Caco-2 (cell line): ENCODE results near the gene GNG14. TPM values are rescaled to one million over a fixed set of nuclear protein-coding genes. Genes with fewer than 3 reads are reported as not detected.

Source experiments
- BruUV-seq: library from RNA; stranded (reverse); fragments of 400-500 nt; replicated peaks from 2 replicates; lab custom pipeline; 2021; lab: Mats Ljungman, UMichigan
- CTCF ChIA-PET: fragments of 300-600 bp; sonication (Branson Sonifier 250); formaldehyde crosslinking; loops from one replicate; lab custom pipeline; 2022; ENCODE audit warnings: antibody characterized with exemption; lab: Charles Lee
- POLR2A ChIA-PET: fragments of 300-600 bp; sonication (Branson Sonifier 250); formaldehyde crosslinking; loops from one replicate; lab custom pipeline; 2022; ENCODE audit warnings: antibody characterized with exemption; lab: Charles Lee
- DNase-seq, 2 experiments: peaks; one replicate each; pipeline versions ENCODE4 v3.0.0 to v3.0.0-alpha.2; 2020 to 2022
- H3K27me3 ChIP-seq: replicated peaks from 2 replicates; pipeline ENCODE4 v1.6.0; 2011; ENCODE audit warnings: low read length; ENCODE audit not compliant: control insufficient read depth, insufficient read depth
- H3K36me3 ChIP-seq: 2 replicates; pipeline ENCODE4 v1.5.1; 2011; ENCODE audit warnings: low read length; ENCODE audit not compliant: control insufficient read depth, insufficient read depth
- H3K4me1 ChIP-seq: fragments of 250-450 bp; sonication (Bioruptor Pico); 2 replicates; pipeline ENCODE4 v1.5.1; 2020; ENCODE audit warnings: mild to moderate bottlenecking
- H3K4me3 ChIP-seq: 2 replicates; pipeline ENCODE4 v1.5.1; 2011; ENCODE audit warnings: low read depth, mild to moderate bottlenecking, control low read depth, low read length
- H3K9me3 ChIP-seq: fragments of 250-450 bp; sonication (Bioruptor Pico); 2 replicates; pipeline ENCODE4 v1.5.1; 2020; ENCODE audit warnings: mild to moderate bottlenecking, moderate library complexity
- H3K27ac Mint-ChIP-seq: one replicate; pipeline ENCODE4 v1.8.0; 2022; ENCODE audit warnings: mixed read lengths; ENCODE audit not compliant: unreplicated experiment
- H3K27me3 Mint-ChIP-seq: one replicate; pipeline ENCODE4 v1.8.0; 2022; ENCODE audit warnings: mixed read lengths; ENCODE audit not compliant: insufficient read depth, unreplicated experiment
- H3K36me3 Mint-ChIP-seq: one replicate; pipeline ENCODE4 v1.8.0; 2022; ENCODE audit warnings: mild to moderate bottlenecking, mixed read lengths; ENCODE audit not compliant: insufficient read depth, unreplicated experiment
- H3K4me1 Mint-ChIP-seq: one replicate; pipeline ENCODE4 v1.8.0; 2022; ENCODE audit warnings: low read depth, mixed read lengths; ENCODE audit not compliant: unreplicated experiment
- H3K4me3 Mint-ChIP-seq: one replicate; pipeline ENCODE4 v1.8.0; 2022; ENCODE audit warnings: mild to moderate bottlenecking, moderate library complexity, mixed read lengths; ENCODE audit not compliant: unreplicated experiment
- H3K9me3 Mint-ChIP-seq: one replicate; pipeline ENCODE4 v1.8.0; 2022; ENCODE audit warnings: mixed read lengths; ENCODE audit not compliant: unreplicated experiment
- CTCF ChIP-seq, 2 experiments: fragments of 200-600 bp in 1 of 2; IDR thresholded peaks; 1 replicate in 1 of 2; 2 replicates in 1 of 2; pipeline versions ENCODE4 v1.5.1 to v1.8.0; 2011 to 2022; ENCODE audit warnings: antibody characterized with exemption in 1 of 2, control low read depth in 1 of 2, inconsistent platforms in 1 of 2, low read depth in 1 of 2, low read length in 1 of 2, mild to moderate bottlenecking in 1 of 2, moderate library complexity in 1 of 2; ENCODE audit not compliant: insufficient read depth in 1 of 2, severe bottlenecking in 1 of 2, unreplicated experiment in 1 of 2
- intact Hi-C: fragments of 100-400 bp; cut with micrococcal nuclease; formaldehyde crosslinking; loops from one replicate; pipeline ENCODE4 v1.10.0; 2022; ENCODE audit not compliant: unreplicated experiment
- total RNA-seq: library from RNA; stranded (reverse); gene quantifications from 2 replicates; pipeline ENCODE4 v1.2.3, GENCODE V29; 2022

The GNG14 gene
- total RNA-seq, 1 experiment from 2014 or later = not detected

GRCh38 chr19:12727745-12728433, 40.1 kb downstream of the GNG14 start:
- no TSS peak for BruUV-seq
- intact Hi-C loops = no loop called here
- no peaks in the 10 kb centered on the region for H3K27me3 Mint-ChIP-seq
- H3K4me1 Mint-ChIP-seq = peaks cover 15% of the 10 kb centered on the region
- no peak overlapping the region for H3K27ac Mint-ChIP-seq
- Histone ChIP-seq H3K4me3 (no peak overlapping the region), H3K36me3 (peaks cover 1% of the 10 kb centered on the region), H3K4me1 (peaks cover 1% of the 10 kb centered on the region; the same call in 1 of the 2 replicates), H3K9me3 (no peaks in the 10 kb centered on the region), H3K27me3 (no peaks in the 10 kb centered on the region)
- ChIA-PET POLR2A (no interaction called here), CTCF (no interaction called here)
- TF ChIP-seq CTCF (IDR thresholded peaks at IDR 0.05; ENCODE audit: insufficient read depth in 1 of 2, low read depth in 1 of 2, low read length in 1 of 2, severe bottlenecking in 1 of 2, unreplicated experiment in 1 of 2) = no peak
- no peak overlapping the region for H3K4me3 Mint-ChIP-seq
- H3K9me3 Mint-ChIP-seq = no peaks in the 10 kb centered on the region
- peaks cover 62% of the 10 kb centered on the region for H3K36me3 Mint-ChIP-seq
- no peak for DNase-seq

GRCh38 chr19:12730064-12730463, 42.3 kb downstream of the GNG14 start:
- no peak overlapping the region for H3K27ac Mint-ChIP-seq
- H3K4me1 ChIP-seq = peaks cover 7% of the 10 kb centered on the region; the same call in 1 of the 2 replicates
- TF ChIP-seq CTCF (IDR thresholded peaks at IDR 0.05; ENCODE audit: insufficient read depth in 1 of 2, low read depth in 1 of 2, low read length in 1 of 2, severe bottlenecking in 1 of 2, unreplicated experiment in 1 of 2) = no peak
- H3K36me3 Mint-ChIP-seq = peaks cover 66% of the 10 kb centered on the region
- H3K9me3 ChIP-seq = no peaks in the 10 kb centered on the region
- no peaks in the 10 kb centered on the region for H3K9me3 Mint-ChIP-seq
- no peaks in the 10 kb centered on the region for H3K27me3 Mint-ChIP-seq
- H3K4me1 Mint-ChIP-seq = peaks cover 12% of the 10 kb centered on the region
- intact Hi-C loops = no loop called here
- H3K4me3 Mint-ChIP-seq = no peak overlapping the region
- CTCF ChIA-PET = no interaction called here
- DNase-seq = no peak
- H3K27me3 ChIP-seq = no peaks in the 10 kb centered on the region
- no peak overlapping the region for H3K4me3 ChIP-seq
- POLR2A ChIA-PET = no interaction called here
- no TSS peak for BruUV-seq
- H3K36me3 ChIP-seq = peaks cover 1% of the 10 kb centered on the region

GRCh38 chr19:12731337-12731736, 43.5 kb downstream of the GNG14 start:
- Mint-ChIP-seq H3K4me3 (no peak overlapping the region), H3K4me1 (peaks cover 12% of the 10 kb centered on the region), H3K36me3 (peaks cover 64% of the 10 kb centered on the region), H3K9me3 (no peaks in the 10 kb centered on the region), H3K27me3 (no peaks in the 10 kb centered on the region), H3K27ac (no peak overlapping the region)
- CTCF ChIA-PET = interaction anchor here (0.6 kb wide), 1 partner anchor 1841 kb away, joined by 3 read pairs; no protein-coding TSS in a partner anchor
- no peaks in the 10 kb centered on the region for H3K9me3 ChIP-seq
- TF ChIP-seq CTCF (IDR thresholded peaks at IDR 0.05; ENCODE audit: insufficient read depth in 1 of 2, low read depth in 1 of 2, low read length in 1 of 2, severe bottlenecking in 1 of 2, unreplicated experiment in 1 of 2) = no peak
- no peak for DNase-seq
- intact Hi-C loops = no loop called here
- POLR2A ChIA-PET = no interaction called here
- BruUV-seq = no TSS peak
- no peak overlapping the region for H3K4me3 ChIP-seq
- H3K36me3 ChIP-seq = peaks cover 1% of the 10 kb centered on the region
- H3K4me1 ChIP-seq = peaks cover 13% of the 10 kb centered on the region
- no peaks in the 10 kb centered on the region for H3K27me3 ChIP-seq
